Pancreas (tissue), 10 donors: Measurements from ENCODE around the gene FTCD. TPM values are rescaled to one million over a fixed set of nuclear protein-coding genes. Genes with fewer than 3 reads are reported as not detected.

Experiments
- ATAC-seq, 4 donors: fragments of 200-7000 bp; cut with Tn5 transposase; one replicate each; pipeline versions ENCODE4 v1.8.0 to v1.9.1; 2020; ENCODE audit warnings: mild to moderate bottlenecking in 4 of 4, moderate library complexity in 4 of 4
- DNase-seq, 6 donors: peaks; one replicate each; pipeline ENCODE4 v3.0.0-alpha.2; 2020
- FAIRE-seq: peaks from 2 replicates; lab custom pipeline; 2012; peaks lifted over from hg19 to GRCh38; lab: Jason Lieb, UNC
- H3K27ac ChIP-seq, 4 donors: fragments of 200-600 bp; sonication (generic); 1 replicate in 3 of 4; 2 replicates in 1 of 4; pipeline versions ENCODE4 v1.5.0 to v1.8.0; 2020
- H3K27me3 ChIP-seq, 4 donors: fragments of 200-600 bp; one replicate each; pipeline ENCODE4 v1.8.0; 2021
- H3K36me3 ChIP-seq, 3 donors: fragments of 200-600 bp; sonication (generic) in 1 of 3; one replicate each; pipeline versions ENCODE4 v1.5.0 to v1.8.0; 2020 to 2021
- H3K4me1 ChIP-seq, 3 donors: fragments of 200-600 bp; one replicate each; pipeline ENCODE4 v1.8.0; 2021
- H3K4me3 ChIP-seq, 4 donors: fragments of 200-600 bp; sonication (generic) in 2 of 4; one replicate each; pipeline versions ENCODE4 v1.5.0 to v1.8.0; 2020 to 2021
- H3K9me3 ChIP-seq, 4 donors: fragments of 200-600 bp; one replicate each; pipeline ENCODE4 v1.8.0; 2021
- CTCF ChIP-seq, 4 donors: fragments of 200-600 bp; sonication (generic) in 3 of 4; IDR thresholded peaks; one replicate each; pipeline versions ENCODE4 v1.5.0 to v1.8.0; 2021; ENCODE audit warnings: antibody characterized with exemption in 4 of 4
- WGBS, 2 donors: extraction: QIAGEN DNeasy Blood & Tissue Kit; methylation state at CpG; one replicate each; pipeline ENCODE4 v1.1.7; 2013; 5-methylcytosine and 5-hydroxymethylcytosine counted together
- intact Hi-C, 3 donors: fragments of 100-400 bp; cut with DNase I; formaldehyde crosslinking; loops; one replicate each; pipeline versions ENCODE4 v1.11.1 to v1.14.2; 2022
- polyA plus RNA-seq, 2 donors: library from polyadenylated mRNA; stranded (reverse); fragments of 200-250 nt; gene quantifications; one replicate each; pipeline ENCODE4 v1.2.3, GENCODE V29; 2013
- total RNA-seq, 6 donors: library from RNA; stranded (reverse); fragmentation: NEBNext Ultra II Directional in 4 of 6; extraction: Animal tissue kit (Norgen Biotek cat#: 25700) in 4 of 6; gene quantifications; one replicate each; pipeline versions ENCODE4 v1.2.1 to v1.2.4, GENCODE V29; 2021 to 2023
- donor health status: healthy with polysubstance abuse.
- donor health status: DM: no; HTN: no; CAD: no; lungs with moderate emphysema.
- donor health status: DM: no; HTN: no; CAD: no.
- donor health status: control.
- donor health status: control.
- donor health status: Bipolar disorder and iron deficiency.
- donor health status: DM: yes; HTN: yes; CAD: no.
- donor health status: DM: no; HTN: no; CAD: no.
- donor health status: DM: no; HTN: no; CAD: no.
- donor health status: DM: yes; HTN: yes; CAD: no.

The FTCD gene
- total and polyA plus RNA-seq, 8 donors: 0.31 to 14.0 (median 0.54) TPM

GRCh38 chr21:46160907-46161632 lies 5.7 kb upstream of the FTCD start:
- 81 to 94% methylated on average over 56 to 72 of the region's 72 CpGs for WGBS, 2 donors
- H3K27me3 ChIP-seq: no peaks in the 10 kb centered on the region
- TF ChIP-seq CTCF (IDR thresholded peaks at IDR 0.05): no peak
- H3K4me3 ChIP-seq: no peak overlapping the region
- no peak overlapping the region for H3K27ac ChIP-seq
- intact Hi-C loops: no loop called here
- H3K4me1 ChIP-seq: no peaks in the 10 kb centered on the region
- FAIRE-seq (no peak), ATAC-seq (no peak), DNase-seq (peak in 5 of 6 donors; percentile 12 to 68 (median 31))
- no peaks in the 10 kb centered on the region for H3K36me3 ChIP-seq
- no peaks in the 10 kb centered on the region for H3K9me3 ChIP-seq

- no peak for TF ChIP-seq CTCF (IDR thresholded peaks at IDR 0.05)
- H3K4me3 ChIP-seq: no peak overlapping the region
- H3K27me3 ChIP-seq: no peaks in the 10 kb centered on the region
- FAIRE-seq (no peak), DNase-seq (peak in 2 of 6 donors; percentile 26 to 36), ATAC-seq (no peak)
- H3K4me1 ChIP-seq: no peaks in the 10 kb centered on the region
- 90 to 97% methylated on average over 22 of the region's 22 CpGs for WGBS, 2 donors
- H3K27ac ChIP-seq: no peak overlapping the region
- no peaks in the 10 kb centered on the region for H3K9me3 ChIP-seq
- no peaks in the 10 kb centered on the region for H3K36me3 ChIP-seq
- intact Hi-C loops: no loop called here
Observed at GRCh38 chr21:46160657-46160906, 5.2 kb upstream of the FTCD start.

DNA sequence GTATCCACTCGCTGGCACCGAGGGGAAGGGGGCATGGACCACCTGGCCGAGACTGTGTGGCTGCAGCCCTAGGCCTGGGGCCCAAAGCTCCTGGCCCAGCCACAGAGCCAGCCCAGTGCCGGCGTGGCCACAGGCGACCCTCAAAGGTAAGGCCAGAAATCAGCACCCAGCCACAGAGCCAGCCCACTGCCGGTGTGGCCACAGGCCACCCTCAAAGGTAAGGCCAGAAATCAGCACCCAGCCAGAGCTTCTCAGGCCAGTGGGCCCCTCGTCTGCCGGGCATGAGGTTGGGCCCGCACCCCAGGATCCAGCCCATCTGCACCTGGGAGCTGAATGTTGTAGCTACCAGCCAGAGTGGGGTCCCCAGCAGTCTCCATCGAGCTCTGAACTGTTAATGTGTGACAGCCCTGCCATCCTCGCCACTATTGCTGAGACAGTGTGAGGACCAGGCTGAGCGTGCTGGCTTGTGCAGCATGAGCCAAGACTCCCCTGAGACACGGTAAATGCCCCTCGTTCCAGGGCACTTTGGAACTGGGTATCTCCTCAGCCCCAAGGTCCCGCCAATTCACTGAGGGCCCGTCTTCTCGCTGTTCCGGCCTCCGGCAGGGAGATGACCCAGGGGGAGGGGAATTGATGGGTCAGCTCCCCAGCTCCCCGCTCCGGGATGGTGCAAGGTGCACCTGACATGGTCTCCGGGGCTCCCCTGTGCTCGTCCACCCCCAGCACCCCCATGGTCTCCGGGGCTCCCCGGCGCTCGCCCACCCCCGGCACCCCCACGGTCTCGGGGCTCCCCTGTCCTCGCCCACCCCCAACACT lies 4.7 kb upstream of the FTCD start:
- ATAC-seq (no peak), DNase-seq (peak in 3 of 6 donors; percentile 6 to 47 (median 12)), FAIRE-seq (no peak)
- Histone ChIP-seq H3K27me3 (no peaks in the 10 kb centered on the region), H3K36me3 (no peaks in the 10 kb centered on the region), H3K4me1 (no peaks in the 10 kb centered on the region), H3K27ac (no peak overlapping the region), H3K4me3 (no peak overlapping the region), H3K9me3 (no peaks in the 10 kb centered on the region)
- intact Hi-C loops: no loop called here
- no peak for TF ChIP-seq CTCF (IDR thresholded peaks at IDR 0.05)
- WGBS, 2 donors: 90 to 95% methylated on average over 24 to 32 of the region's 32 CpGs

DNA sequence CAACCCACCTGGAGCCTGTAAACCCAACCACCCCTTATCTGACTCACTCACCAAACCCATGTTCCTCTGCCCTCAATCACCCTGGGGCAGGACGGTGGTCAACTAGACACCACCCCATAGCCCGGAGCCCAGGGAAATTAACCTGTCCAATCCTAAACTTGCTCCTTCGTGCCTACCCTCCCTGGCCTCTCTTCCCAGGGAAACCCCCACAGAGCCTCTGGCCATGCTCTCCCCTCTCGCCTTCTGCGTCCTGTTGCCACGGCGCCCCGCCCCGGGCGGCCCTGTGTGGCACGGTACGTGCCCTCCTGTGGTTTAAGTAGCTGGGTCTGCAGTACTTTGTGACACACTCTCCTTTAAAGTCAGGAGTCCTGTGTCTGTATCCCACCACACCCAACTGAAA lies 4.0 kb upstream of the FTCD start:
- no peak for TF ChIP-seq CTCF (IDR thresholded peaks at IDR 0.05)
- no peak for FAIRE-seq
- H3K27ac ChIP-seq: no peak overlapping the region
- no peak for ATAC-seq
- 92 to 97% methylated on average over 12 of the region's 12 CpGs for WGBS, 2 donors
- no peaks in the 10 kb centered on the region for H3K4me1 ChIP-seq
- no peaks in the 10 kb centered on the region for H3K27me3 ChIP-seq
- intact Hi-C loops: no loop called here
- DNase-seq: peak in 3 of 6 donors; percentile 8 to 41 (median 18)
- H3K9me3 ChIP-seq: no peaks in the 10 kb centered on the region
- H3K4me3 ChIP-seq: no peak overlapping the region
- H3K36me3 ChIP-seq: no peaks in the 10 kb centered on the region
